Heart right ventricle (tissue), 16 donors: ENCODE measurements around the gene SSBP3. TPM values are rescaled to one million over a fixed set of nuclear protein-coding genes. Genes with fewer than 3 reads are reported as not detected.

Source experiments
- ATAC-seq, 8 donors: fragments of 200-7000 bp; cut with Tn5 transposase; one replicate each; pipeline ENCODE4 v1.9.1; 2020; ENCODE audit warnings: mild to moderate bottlenecking in 8 of 8, moderate library complexity in 8 of 8, moderate number of reproducible peaks in 1 of 8
- DNase-seq, 2 donors: peaks; one replicate each; pipeline ENCODE4 v3.0.0-alpha.2; 2020
- H3K27ac ChIP-seq, 10 donors: fragments of 200-600 bp; sonication (generic) in 2 of 10; one replicate each; pipeline versions ENCODE4 v1.5.0 to v1.8.0; 2020 to 2022; ENCODE audit warnings: mild to moderate bottlenecking in 3 of 10
- H3K27me3 ChIP-seq, 7 donors: fragments of 200-600 bp; one replicate each; pipeline ENCODE4 v1.8.0; 2021 to 2022; ENCODE audit warnings: mild to moderate bottlenecking in 2 of 7
- H3K36me3 ChIP-seq, 9 donors: fragments of 200-600 bp; sonication (generic) in 1 of 9; one replicate each; pipeline versions ENCODE4 v1.5.0 to v1.8.0; 2020 to 2022; ENCODE audit warnings: mild to moderate bottlenecking in 2 of 9
- H3K4me1 ChIP-seq, 9 donors: fragments of 200-600 bp; sonication (generic) in 1 of 9; one replicate each; pipeline versions ENCODE4 v1.5.0 to v1.8.0; 2020 to 2022; ENCODE audit warnings: mild to moderate bottlenecking in 4 of 9
- H3K4me3 ChIP-seq, 10 donors: fragments of 200-600 bp; sonication (generic) in 2 of 10; one replicate each; pipeline versions ENCODE4 v1.5.0 to v1.8.0; 2020 to 2022; ENCODE audit warnings: mild to moderate bottlenecking in 7 of 10, moderate library complexity in 2 of 10
- H3K9me3 ChIP-seq, 11 donors: fragments of 200-600 bp in 10 of 11; sonication (generic) in 2 of 11; one replicate each; pipeline versions ENCODE4 v1.5.0 to v1.8.0; 2013 to 2022; ENCODE audit warnings: mild to moderate bottlenecking in 2 of 11, control low read depth in 1 of 11, moderate library complexity in 1 of 11
- WGBS, 2 donors: extraction: QIAGEN DNeasy Blood & Tissue Kit; methylation state at CpG; one replicate each; pipeline ENCODE4 v1.1.7; 2013; ENCODE audit warnings: inconsistent platforms in 1 of 2; 5-methylcytosine and 5-hydroxymethylcytosine counted together
- intact Hi-C, 10 donors: fragments of 100-400 bp; cut with DNase I; formaldehyde crosslinking; loops; one replicate each; pipeline versions ENCODE4 v1.11.1 to v1.14.2; 2022
- polyA plus RNA-seq, 2 donors: library from polyadenylated mRNA; stranded (reverse); fragments of 200-250 nt; gene quantifications; one replicate each; pipeline ENCODE4 v1.2.3, GENCODE V29; 2013
- total RNA-seq, 10 donors: library from RNA; stranded (reverse); fragmentation: NEBNext Ultra II Directional in 3 of 10; extraction: Animal tissue kit (Norgen Biotek cat#: 25700) in 3 of 10; gene quantifications; one replicate each; pipeline versions ENCODE4 v1.2.1 to v1.2.4, GENCODE V29; 2021 to 2023
- TF ChIP-seq, protein P1 (sequence below), 9 donors: fragments of 200-600 bp; sonication (generic) in 2 of 9; IDR thresholded peaks; one replicate each; pipeline versions ENCODE4 v1.5.0 to v1.8.0; 2021 to 2022; ENCODE audit warnings: antibody characterized with exemption in 9 of 9, mild to moderate bottlenecking in 5 of 9, moderate library complexity in 1 of 9
- donor health status: Arrhythmogenic right ventricular cardiomyopathy.
- donor health status: ischemic (EF 13 %, LVEDD 7.1; RV severe dilation, severe dysfunction).
- donor health status: healthy with polysubstance abuse.
- donor health status: DM: no; HTN: yes; CAD: no.
- donor health status: DM: no; HTN: no; CAD: no.
- donor health status: ischemic (EF 25% LVEDD 6.9; RV normal size, moderate dysfunction).
- donor health status: ischemic (EF 25% LVEDD 5.7; RV mildly dilated, moderate dysfunction).
- donor health status: healthy.
- donor health status: DM: yes; HTN: yes; CAD: no.
- donor health status: Ischemic cardiomyopathy.
- donor health status: ischemic (EF 35%, LVEDD 5.7; RV mildly dilated, moderate dysfunction).
- donor health status: nonischemic (EF 11% LVEDD 7.7; RV severe dilation, severe dysfunction).
- donor health status: DM: yes; HTN: yes; CAD: no.
- donor health status: PGD.
- donor health status: ischemic (EF 29% LVEDD 5.4; RV normal size, mild dysfunction).
- donor health status: nonischemic (EF 23%, LVEDD 6.1; RV moderate dilation, normal function).

Gene SSBP3
- total and polyA plus RNA-seq, 12 donors = 17.6 to 71.9 (median 52.8) TPM

DNA sequence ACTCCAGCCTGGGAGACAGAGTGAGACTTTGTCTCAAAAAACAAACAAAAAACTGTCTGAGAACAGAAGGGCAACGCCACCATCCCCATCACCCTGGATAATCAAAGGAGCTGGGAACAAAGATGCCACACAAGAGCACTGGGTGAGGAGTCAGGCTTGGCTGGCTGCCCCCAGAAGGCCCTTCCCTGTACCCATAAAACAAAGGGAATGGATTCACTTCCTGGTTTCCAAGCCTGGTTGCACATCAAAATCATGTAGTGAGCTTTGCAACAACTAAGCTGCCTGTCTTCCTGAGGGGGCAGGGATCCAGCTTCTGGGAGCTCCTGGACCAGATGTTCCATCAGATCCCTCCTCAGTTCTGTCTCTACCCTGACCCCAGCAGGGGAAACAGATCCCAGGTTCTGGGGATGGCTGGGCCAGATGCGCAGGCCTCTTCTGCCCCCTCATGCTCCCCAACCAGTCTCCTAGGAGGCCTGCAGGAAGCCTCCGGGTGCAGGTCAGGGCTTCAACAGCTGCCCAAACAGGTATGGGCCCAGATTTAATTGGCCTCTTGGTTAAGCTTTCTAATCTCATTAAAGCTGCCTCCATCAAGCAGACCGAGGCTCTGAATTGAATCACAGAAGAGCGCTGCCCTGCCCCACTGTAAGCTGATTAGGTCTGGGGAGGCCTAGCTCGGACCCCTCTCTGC lies 108.5 kb downstream of the SSBP3 start:
- intact Hi-C loops = no loop called here
- WGBS, 2 donors = 75 to 81% methylated on average over 6 of the region's 6 CpGs
- H3K27ac ChIP-seq = peak overlapping the region; percentile 1 to 74 (median 46)
- DNase-seq (no peak), ATAC-seq (peak in 1 of 8 donors; percentile 2)
- no peak overlapping the region for H3K4me3 ChIP-seq
- H3K9me3 ChIP-seq = no peaks in the 10 kb centered on the region
- H3K4me1 ChIP-seq = peaks cover 24 to 76% (median 52%) of the 10 kb centered on the region in 9 donors
- H3K27me3 ChIP-seq = no peaks in the 10 kb centered on the region
- H3K36me3 ChIP-seq = no peaks in the 10 kb centered on the region
- TF ChIP-seq, protein P1, sequence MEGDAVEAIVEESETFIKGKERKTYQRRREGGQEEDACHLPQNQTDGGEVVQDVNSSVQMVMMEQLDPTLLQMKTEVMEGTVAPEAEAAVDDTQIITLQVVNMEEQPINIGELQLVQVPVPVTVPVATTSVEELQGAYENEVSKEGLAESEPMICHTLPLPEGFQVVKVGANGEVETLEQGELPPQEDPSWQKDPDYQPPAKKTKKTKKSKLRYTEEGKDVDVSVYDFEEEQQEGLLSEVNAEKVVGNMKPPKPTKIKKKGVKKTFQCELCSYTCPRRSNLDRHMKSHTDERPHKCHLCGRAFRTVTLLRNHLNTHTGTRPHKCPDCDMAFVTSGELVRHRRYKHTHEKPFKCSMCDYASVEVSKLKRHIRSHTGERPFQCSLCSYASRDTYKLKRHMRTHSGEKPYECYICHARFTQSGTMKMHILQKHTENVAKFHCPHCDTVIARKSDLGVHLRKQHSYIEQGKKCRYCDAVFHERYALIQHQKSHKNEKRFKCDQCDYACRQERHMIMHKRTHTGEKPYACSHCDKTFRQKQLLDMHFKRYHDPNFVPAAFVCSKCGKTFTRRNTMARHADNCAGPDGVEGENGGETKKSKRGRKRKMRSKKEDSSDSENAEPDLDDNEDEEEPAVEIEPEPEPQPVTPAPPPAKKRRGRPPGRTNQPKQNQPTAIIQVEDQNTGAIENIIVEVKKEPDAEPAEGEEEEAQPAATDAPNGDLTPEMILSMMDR (IDR thresholded peaks at IDR 0.05) = no peak

DNA sequence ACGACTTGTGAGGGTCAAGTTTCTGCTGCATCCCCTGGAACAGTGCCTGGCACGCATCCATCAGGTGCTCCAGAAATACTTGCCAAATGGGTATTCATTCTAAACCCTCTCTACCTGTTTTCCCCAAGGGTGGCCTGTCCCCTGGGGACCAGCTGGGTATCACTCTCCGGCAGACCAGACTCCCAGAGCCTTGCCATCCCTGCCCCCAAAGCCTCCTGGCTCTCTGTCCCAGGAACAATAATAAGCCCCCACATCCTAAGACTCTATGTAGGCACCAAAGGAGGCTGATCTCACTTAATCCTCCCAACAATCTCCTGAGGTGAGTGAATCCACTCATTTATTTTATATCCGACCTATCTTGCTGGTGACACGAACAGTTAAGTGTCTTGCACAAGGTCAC lies 109.5 kb downstream of the SSBP3 start:
- no peak overlapping the region for H3K4me3 ChIP-seq
- TF ChIP-seq, protein P1 (IDR thresholded peaks at IDR 0.05) = no peak
- H3K4me1 ChIP-seq = peaks cover 27 to 85% (median 61%) of the 10 kb centered on the region in 9 donors
- no peak for DNase-seq
- 87 to 93% methylated on average over 5 of the region's 5 CpGs for WGBS, 2 donors
- H3K9me3 ChIP-seq = no peaks in the 10 kb centered on the region
- peak overlapping the region in 8 of 10 donors; percentile 8 to 74 (median 36) for H3K27ac ChIP-seq
- no peaks in the 10 kb centered on the region for H3K36me3 ChIP-seq
- H3K27me3 ChIP-seq = no peaks in the 10 kb centered on the region
- no peak for ATAC-seq
- intact Hi-C loops = no loop called here

DNA sequence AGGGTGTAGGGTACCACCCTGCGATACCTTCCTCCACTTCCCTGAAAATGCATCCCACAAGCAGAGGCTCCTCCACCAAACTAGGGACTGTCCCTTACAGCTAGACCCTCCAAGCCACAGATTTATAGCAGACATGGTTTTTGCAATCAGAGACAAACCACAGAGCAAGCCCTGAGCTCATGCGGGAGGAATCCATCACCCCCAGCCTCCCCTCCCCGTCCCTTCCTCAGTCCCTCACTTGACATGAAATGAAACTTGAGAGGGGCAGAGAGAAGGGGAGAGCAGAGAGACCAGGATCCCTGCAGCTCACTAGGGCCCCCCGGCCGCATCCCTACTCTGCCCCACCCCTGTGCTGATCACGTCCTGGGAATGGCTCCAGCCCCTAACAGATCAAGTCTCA lies 111.3 kb downstream of the SSBP3 start:
- TF ChIP-seq, protein P1 (IDR thresholded peaks at IDR 0.05) = no peak
- 83 to 89% methylated on average over 6 of the region's 6 CpGs for WGBS, 2 donors
- H3K36me3 ChIP-seq = no peaks in the 10 kb centered on the region
- H3K27me3 ChIP-seq = no peaks in the 10 kb centered on the region
- peaks cover 34 to 96% (median 70%) of the 10 kb centered on the region in 9 donors for H3K4me1 ChIP-seq
- intact Hi-C loops = no loop called here
- no peak overlapping the region for H3K4me3 ChIP-seq
- no peak for DNase-seq
- H3K9me3 ChIP-seq = no peaks in the 10 kb centered on the region
- no peak for ATAC-seq
- peak overlapping the region in 1 of 10 donors; percentile 15 for H3K27ac ChIP-seq

DNA sequence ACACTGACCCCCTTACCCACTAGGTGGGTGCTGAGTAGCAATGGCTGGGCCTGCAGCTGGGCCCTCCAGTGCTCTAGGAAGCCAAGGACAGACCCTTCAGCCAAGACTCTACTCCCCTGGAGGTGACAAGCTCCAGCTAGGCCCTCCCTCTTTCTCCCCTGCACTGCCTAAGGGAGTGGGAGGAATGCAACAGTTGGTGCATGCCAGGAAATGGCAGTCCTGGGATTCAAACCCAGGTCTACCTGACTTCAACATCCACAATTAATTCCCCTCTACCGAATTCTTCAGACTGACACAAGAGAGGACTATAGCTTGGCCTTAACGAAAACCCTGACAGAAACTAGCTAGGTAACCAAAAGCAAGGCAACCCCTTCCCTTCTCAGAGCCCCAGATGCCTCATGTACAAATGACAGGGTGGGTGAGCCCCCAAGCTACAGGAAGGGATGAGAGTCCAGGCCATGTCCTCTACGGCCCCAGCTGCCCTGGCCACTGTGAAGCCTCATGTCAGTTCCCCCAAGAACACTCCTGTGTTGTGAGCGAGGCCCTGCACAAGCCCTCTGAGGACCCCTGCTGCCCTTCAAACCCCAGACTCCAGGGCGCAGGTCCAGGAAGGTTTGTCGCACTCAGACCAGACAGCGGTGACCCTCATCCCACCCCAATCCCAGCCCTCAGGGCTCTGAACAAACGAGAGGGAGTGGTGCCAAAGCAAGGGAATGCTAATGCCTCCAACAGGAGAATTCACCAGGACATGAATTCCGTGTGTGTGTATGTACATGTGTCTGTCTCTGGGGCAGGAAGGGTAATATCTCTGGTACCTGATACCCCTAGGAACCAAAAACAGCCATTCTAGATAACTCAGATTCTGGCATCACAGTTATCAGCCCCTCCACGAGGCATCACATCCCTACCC lies 113.9 kb downstream of the SSBP3 start:
- ATAC-seq = peak in 3 of 8 donors; percentile 7 to 31 (median 9)
- DNase-seq = no peak
- Histone ChIP-seq H3K27me3 (no peaks in the 10 kb centered on the region), H3K4me3 (no peak overlapping the region), H3K36me3 (no peaks in the 10 kb centered on the region), H3K4me1 (peaks cover 30 to 96% (median 75%) of the 10 kb centered on the region in 9 donors), H3K27ac (peak overlapping the region in 3 of 10 donors; percentile 7 to 48 (median 25)), H3K9me3 (no peaks in the 10 kb centered on the region)
- 71 to 75% methylated on average over 10 of the region's 10 CpGs for WGBS, 2 donors
- intact Hi-C loops = no loop called here
- TF ChIP-seq, protein P1 (IDR thresholded peaks at IDR 0.05) = no peak
